ENCODE data around the gene RAPGEF2.
"Not testable (repeated sequence)": the region's sequence is repeated elsewhere in the genome, so short reads cannot be mapped to it uniquely, and the experiment has no call there.

RAPGEF2 gene

DNA sequence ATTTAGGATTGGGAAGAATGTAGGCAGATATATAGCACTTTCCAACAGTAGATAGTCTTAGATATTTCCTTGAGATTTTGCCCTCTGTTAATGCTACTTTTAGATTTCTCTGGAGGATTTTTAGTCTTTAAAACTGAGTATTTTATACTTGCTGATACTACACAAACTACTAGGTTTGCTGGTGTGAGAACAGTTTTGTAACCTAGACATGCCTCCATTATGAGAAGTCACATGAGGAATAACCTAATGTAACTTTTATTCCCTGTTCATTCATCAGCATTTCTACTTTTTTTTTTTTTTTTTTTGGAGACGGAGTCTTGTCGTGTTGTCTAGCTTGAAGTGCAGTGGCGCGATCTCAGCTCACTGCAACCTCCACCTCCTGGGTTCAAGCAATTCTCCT, 137.2 kb downstream of the RAPGEF2 start:
- no peak for DNase-seq (ENCODE audit: low read depth)

DNA sequence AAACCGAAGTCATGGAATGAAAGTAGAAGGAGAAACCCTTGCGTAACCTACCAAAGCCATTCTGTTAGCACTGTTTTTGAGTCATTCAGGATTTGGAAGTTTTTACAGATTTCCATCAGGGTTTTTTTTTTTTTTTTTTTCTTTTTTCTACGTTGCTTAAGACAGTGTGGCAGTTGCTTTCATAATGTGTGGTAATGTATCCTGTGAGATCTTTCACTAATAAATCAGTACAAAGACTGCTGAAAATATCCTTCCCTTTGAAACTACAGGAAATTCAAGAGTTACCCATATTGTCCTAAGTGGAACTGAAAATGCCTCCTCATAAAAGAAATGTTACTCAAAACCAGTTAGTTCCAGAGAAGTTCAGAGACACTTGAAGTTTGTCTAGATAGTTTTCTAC, 137.8 kb downstream of the RAPGEF2 start:
- DNase-seq (ENCODE audit: low read depth) = peak; percentile 72

DNA sequence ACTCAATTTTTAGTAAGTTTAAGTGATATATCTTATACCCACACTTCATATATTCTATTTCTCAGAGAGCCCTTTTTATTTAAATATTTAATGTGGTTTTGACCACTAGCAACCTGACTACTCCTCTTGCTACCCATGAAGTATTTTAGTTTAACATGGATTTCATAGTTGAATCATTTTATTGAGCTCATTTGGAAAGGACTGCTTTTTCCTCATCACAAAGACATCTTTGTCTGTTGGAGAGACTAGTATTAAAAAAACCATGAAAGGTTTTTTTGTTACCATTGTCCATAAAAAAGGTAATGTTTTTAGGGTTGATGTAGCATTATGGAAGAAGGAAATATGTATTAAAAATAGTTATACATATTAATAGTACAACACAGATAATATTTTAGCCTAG, 139.5 kb downstream of the RAPGEF2 start:
- DNase-seq (ENCODE audit: low read depth) = no peak

DNA sequence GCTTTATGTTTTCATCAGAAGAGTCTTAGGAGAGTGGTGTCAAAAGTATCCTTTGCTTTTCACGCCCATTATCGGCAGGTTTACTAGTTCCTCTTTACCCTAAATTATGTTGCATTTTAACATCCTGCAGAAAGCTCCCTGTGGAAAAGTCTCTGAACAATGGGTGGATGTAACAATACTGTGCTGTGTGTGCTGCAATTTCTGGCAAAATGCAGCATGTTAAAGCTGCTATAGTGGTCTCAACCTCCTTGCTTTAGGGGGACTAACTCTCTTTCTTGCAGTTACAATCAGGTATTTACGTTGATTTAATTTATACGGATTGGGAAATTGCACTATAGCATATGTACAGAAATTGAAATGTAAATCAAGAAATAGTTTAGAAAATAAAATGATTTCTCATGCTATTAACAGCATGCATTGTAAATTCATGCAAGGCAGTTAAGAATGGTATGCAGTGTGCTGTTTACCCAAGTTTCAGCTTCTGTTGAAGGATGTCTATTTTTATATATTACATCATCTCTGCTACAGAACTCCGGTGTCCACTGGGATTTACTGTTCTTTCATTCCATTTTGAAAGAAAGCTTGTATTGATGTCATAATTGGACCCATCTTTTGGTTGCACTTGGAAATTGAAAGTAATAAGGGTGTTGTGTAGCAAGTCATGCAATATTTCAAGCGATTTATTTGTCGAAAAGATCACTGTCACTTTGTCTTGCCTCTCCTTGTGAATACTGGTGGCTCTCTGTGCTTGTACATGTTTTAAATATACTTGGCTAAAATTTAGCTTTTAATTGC, 145.7 kb downstream of the RAPGEF2 start:
- peak; percentile 94 for DNase-seq (ENCODE audit: low read depth)

DNA sequence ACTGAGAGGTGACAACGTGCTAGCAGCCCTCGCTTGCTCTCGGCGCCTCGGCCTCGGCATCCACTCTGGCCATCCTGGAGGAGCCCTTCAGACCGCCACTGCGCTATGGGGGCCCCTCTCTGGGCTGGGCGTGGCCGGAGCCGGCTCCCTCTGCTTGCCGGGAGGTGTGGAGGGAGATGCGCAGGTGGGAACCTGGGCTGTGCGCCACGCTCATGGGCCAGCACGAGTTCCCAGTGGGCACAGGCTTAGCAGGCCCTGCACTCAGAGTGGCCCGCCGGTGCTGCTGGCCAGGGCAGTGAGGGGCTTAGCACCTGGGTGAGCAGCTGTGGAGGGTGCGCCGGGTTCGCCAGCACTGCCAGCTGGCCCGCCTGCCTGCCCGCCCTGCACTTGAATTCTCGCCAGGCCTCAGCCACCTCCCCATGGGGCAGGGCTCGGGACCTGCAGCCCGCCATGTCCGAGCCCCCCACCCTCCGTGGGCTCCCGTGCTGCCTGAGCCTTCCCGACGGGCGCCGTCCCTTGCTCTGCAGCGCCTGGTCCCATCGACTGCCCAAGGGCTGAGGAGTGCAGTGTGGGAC, 148.0 kb downstream of the RAPGEF2 start:
- DNase-seq (ENCODE audit: low read depth) = no peak

DNA sequence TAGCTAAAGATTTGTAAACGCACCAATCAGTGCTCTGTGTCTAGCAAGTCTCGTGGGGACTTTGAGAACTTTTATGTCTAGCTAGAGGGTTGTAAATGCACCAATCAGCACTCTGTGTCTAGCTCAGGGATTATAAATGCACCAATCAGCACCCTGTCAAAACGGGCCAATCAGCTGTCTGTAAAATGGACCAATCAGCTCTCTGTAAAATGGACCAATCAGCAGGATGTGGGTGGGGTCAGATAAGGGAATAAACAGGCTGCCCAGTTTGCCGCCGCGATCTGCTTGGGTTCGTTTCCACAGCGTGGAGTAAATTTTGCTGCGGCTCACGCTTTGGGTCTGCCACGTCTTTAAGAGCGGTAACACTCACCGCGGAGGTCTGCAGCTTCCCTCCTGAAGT, 148.7 kb downstream of the RAPGEF2 start:
- not testable (repeated sequence) for DNase-seq (ENCODE audit: low read depth)

DNA sequence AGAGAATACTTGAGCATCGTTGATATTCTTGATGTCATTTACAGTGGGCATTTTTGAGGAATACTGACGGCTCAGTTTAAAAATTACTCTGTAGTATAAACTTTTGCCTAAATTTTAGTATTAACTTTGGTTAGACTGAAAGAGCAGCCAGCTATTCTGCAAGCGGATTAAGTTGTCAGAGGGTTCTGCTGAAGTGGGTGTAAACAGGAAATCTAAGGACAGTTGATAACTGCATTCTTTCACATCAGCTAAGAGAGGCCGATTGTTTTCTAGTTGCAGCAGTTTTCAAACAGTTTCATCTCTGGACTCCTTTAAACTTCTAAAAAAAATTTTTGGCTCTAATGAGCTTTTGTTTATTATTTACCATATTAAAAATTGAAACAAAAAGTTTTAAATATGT, 149.6 kb downstream of the RAPGEF2 start:
- DNase-seq (ENCODE audit: low read depth) = peak; percentile 89

DNA sequence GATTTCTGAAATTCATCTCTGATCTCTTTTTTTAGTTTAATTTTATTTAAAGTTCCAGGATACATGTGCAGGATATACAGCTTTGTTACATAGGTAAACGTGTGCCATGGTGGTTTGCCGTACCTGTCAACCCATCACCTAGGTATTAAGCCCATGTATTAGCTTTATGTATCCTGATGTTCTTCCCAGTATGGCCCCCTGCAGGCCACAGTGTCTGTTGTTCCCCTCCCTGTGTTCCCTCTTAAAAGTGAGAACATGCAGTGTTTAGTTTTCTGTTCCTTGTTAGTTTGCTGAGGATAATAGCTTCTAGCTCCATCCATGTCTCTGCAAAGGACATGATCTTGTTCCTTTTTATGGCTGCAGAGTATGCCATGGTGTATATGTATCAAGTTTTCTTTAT, 153.2 kb downstream of the RAPGEF2 start:
- DNase-seq (ENCODE audit: low read depth) = no peak

DNA sequence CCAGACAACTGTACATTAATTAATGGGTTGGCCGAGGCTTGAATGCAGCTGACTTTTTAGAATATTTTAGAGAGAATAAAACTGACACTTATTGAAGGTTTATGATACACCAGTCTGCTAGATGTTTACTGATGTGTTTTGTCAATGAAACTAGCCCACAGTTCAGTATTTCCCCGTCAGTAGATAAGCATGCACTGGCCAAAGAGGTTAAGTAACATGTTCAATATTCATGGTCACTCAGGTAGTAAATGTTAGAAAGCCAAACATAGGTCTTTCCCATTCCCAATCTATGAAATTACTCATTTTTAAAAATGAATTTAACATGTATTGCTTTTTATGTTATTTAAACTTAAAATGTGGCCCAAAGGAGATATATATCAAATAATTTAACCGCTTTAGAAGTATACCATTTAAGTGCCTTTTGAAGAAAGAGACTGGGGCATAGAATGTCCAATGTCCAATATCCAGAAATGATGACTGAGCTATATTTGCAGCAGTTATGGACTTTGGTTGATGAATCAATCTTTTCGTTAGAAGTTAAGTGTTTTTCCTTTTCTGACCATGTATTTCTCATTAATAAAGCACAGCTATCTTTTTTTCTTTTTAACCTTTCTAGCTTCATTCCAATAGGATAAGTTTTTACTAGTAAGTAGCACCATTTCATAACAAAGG, 156.1 kb downstream of the RAPGEF2 start:
- DNase-seq (ENCODE audit: low read depth) = no peak

DNA sequence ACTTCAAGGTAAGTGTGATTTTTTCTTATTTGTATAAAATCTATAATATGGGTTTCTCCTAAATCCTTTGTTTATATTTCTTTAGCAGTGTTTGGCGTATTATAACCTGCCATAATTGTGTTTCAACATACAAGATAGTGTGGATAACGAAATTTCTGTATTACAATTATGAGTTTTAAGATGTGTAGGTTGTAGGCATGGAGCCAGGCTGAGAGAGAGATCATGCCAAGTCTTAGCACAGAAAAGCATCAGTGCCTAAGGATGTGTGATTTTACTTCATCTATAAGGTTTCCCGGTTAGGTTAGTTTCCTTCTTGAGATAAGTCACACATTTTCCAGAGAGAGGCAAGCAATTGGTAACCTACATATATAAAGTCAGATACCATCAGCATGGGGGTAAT, 161.2 kb downstream of the RAPGEF2 start:
- no peak for DNase-seq (ENCODE audit: low read depth)

DNA sequence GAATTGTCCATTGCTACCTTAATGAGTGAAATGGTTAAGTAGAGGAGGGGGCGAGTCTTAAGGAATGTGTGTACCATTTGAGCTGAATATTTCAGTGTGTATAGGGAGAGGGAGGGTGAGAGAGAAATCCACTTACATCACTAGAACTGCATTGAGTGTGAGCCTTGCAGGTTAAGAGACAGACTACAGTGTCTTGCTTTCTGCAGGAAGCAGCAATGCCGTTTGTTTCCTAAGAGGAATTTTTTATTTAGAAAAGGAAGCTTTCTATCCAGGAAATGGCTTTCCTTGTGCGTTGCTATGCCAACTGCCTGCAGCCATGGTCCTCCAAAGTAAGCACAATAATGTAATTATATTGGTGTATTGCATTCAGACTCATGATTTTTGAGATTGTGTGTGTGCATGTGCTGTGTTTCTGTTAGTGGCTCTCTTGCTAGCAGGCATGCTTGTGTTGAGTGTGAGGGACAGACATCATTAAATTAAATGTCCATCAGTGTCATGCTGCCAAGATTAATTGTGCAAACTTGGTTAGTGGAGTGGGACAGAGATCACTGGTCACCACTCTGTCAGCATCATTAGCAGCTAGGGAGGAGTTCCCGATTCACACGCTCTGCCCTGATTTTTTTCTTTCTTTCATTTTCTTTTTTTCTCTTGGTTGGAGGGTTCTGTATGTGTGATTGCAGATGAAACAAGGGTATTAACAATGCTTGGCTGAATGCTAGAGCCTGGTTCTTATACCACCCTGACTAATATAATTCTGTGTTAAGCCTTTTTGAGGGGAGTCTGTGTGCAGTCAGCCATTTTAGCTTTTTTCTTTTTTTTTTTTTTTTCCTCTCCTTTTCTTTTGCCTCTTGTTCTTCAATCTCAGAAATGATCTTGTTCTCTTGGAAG, 164.3 kb downstream of the RAPGEF2 start:
- DNase-seq (ENCODE audit: low read depth) = peak; percentile 24

DNA sequence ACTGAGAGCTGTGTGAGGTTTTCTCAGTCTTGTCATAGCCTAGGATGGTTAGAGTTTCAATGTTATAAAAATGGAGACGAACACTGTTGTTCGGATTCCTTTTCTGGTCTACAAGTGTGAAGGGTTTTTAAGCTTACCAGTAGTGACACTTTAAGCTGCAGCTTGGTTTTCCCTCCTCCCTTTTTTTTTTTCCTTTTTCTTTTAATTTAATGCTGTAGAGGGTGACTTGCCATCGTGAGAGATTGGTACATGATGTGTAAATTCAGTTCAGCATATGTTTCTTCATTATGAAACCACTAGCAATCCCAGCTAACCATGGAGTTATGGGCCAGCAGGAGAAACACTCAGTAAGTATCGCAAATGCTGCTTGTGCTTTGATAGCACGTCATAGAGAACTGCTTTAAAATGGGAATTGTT, 165.0 kb downstream of the RAPGEF2 start:
- no peak for DNase-seq (ENCODE audit: low read depth)

DNA sequence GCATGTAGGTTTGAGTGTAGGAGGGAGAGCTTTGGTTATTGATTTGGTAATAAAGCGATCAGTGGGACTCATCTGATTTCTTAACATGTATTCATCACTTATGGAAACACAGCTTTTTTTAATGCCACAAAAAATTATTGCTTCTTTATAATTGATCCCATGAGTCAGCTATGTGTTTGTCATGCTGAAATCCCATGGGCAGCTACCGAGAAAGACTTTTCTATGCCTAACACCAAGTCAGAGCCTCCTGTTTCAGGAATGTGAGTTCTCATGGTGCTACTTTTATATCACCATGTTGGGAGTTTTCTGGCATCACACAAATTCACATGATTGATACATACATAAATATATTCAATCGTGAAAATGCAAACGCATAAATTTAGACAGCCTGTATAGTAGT, 165.7 kb downstream of the RAPGEF2 start:
- no peak for DNase-seq (ENCODE audit: low read depth)

DNA sequence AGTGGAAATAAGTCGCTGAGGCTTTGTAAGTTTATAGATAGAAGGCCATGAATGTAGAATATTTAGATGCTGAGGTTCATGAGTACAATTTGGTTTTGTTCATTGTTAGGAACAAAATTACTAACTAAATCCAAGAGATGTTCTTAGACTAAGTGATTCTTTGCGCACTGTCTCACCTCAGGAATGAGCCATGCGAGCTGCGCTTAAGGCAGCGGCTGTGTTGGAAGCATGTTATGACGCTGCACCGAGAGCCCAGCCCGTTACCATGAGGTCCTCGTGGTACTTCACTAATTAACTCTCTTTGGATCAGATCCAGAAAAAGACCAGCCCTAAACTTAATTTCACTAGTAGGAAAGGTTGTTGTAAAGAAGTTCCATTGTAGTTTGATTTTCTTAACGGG, 166.2 kb downstream of the RAPGEF2 start:
- DNase-seq (ENCODE audit: low read depth) = no peak

DNA sequence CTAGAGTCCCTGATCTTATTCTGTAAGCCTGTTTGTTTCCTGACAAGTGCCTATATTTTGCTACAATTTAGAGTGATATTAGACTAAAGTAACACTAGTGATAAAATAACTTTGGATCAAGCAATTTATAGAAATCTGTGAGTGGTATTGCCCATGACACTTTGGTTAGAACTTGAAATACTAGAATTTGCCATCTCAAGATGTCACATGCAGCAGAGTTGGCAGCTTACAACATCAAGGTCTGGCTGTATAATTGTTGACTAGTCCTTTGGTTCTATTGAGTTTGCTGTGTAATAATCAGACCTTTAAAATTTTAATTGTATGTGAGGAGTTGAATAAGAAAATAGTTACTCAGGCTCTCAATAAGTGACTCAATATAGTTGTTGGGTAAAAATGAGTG, 167.1 kb downstream of the RAPGEF2 start:
- DNase-seq (ENCODE audit: low read depth) = no peak

DNA sequence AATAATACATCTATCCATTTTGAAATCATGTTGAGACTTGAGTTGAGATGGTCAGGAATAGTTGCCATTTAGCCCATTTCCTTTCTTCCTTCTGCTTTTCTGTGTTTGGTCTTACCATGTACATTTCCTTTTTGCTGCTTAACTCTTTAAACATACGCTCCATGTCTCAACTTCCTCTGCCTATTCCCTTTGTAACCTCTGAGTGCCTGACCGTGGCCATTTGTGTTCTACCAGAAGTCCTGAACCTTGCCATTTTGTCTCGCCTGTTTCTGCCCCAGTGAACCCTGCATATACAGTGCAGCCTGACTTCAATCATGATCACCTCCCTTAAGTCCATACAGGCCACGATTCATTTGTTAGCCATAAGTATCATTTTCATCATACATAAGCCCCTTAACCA, 169.0 kb downstream of the RAPGEF2 start:
- no peak for DNase-seq (ENCODE audit: low read depth)

DNA sequence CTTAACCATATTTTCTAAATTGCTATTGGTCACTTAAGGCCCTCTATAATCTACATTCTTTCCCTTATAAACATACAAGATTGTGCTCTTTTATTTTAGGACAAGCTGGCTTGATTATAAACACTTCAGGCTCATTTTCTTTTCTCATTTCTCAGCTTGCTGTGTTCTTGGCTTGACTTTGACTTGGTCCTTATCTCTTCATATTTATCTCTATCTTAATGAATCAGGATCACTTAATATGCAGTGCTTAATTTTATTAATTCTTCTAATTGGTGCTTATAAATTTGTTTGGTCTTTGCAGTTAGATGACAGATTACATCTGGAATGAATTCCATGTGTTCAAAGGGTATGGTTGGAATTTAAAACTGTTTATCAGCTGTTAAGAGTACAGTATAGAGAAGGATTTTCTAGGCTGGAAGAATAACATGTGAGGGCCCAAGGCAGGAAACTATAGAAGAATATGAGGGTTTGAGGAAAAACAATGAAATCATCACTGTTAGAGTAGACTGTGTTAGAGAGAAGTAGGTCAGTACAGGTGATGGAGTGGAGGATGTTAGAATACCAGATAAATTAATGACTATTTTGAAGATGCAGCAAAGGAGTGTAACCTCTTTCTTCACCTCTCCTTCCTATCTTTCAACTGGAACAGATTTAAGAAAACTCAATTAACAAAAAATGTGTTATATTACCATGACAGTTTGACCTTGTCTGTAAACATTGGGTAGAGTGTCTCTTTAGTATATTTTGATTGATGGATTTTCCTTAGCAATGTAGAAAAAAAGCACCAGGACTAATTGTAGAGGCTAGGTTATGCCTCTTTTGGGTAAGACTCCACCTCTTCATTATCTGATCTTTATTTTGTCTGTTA, 169.6 kb downstream of the RAPGEF2 start:
- peak; percentile 61 for DNase-seq (ENCODE audit: low read depth)

DNA sequence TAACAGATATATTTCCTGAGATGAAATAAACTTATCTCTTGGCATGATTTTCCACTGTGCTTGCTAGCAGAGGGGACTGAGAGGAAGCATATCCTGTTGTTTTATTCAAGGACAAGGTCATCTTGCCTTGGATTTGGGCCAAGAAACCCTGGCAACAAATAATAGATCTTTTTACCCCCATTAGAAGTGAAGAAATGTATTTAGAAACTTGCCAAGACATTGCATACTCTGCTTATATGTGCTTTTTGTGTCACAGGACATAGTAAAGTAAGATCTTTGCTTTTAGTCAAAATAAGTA, 170.2 kb downstream of the RAPGEF2 start:
- peak; percentile 61 for DNase-seq (ENCODE audit: low read depth)

DNA sequence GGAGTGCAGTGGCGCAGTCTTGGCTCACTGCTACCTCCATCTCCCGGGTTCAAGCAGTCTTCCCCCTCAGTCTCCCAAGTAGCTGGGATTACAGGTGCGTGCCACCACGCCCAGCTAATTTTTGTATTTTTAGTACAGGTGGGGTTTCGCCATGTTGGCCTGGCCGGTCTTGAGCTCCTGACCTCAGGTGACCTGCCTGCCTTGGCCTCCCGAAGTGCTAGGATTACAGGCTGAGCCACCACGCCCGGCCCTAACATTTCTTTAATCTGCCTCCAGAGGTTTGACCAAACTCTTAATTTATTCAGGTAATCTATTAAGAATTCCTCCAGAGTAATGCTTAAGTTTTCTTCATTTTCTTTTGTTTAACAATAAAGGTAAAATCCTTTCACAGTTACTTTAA, 171.0 kb downstream of the RAPGEF2 start:
- no peak for DNase-seq (ENCODE audit: low read depth)

DNA sequence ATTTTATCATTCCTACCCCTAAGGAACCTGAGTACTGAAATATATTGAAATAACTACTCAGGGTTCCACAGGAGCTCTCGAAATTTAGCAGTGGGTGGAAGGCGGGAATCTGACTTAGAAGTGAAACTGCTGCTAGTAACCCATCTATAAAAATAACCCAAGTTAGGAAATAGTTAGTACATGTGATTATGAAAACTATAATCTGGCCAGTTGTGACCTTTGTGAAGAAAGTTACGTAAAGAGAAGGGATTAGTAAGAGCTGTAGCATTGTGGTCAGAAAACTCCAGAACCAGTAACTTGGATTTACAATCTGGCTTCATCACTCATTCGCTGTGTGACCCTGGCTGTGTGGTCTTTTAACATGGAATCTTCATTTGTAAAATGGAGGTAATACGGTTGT, 175.5 kb downstream of the RAPGEF2 start:
- peak; percentile 93 for DNase-seq (ENCODE audit: low read depth)

DNA sequence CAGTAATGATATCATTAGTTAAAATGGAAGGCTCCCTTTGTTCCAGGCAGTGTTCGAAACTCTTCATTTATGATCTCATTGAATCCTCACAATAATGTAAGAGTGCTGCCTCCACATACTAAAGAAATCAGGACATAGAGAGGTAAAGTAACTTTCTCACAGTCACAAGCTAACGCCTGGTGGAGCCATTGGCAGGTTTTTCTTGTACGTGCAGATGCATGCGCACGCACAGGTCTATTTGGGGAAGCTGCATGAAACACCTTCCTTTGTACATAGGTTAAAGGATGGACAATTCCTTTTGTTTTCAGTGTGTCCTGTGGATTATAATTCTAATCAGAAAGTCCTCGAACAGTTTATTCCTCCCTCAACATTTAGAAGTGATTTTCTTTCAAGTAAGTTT, 176.2 kb downstream of the RAPGEF2 start:
- no peak for DNase-seq (ENCODE audit: low read depth)
